G401.6 (cell line): Measurements from ENCODE around the gene B2M.
"Not testable (repeated sequence)": the region's sequence is repeated elsewhere in the genome, so short reads cannot be mapped to it uniquely, and the experiment has no call there.

Experiments
- FAIRE-seq: peaks from 2 replicates; lab custom pipeline; 2012; peaks lifted over from hg19 to GRCh38; lab: Jason Lieb, UNC

B2M gene

GRCh38 chr15:44700676-44701075, 10.6 kb upstream of the B2M start:
- FAIRE-seq: not testable (repeated sequence)

DNA sequence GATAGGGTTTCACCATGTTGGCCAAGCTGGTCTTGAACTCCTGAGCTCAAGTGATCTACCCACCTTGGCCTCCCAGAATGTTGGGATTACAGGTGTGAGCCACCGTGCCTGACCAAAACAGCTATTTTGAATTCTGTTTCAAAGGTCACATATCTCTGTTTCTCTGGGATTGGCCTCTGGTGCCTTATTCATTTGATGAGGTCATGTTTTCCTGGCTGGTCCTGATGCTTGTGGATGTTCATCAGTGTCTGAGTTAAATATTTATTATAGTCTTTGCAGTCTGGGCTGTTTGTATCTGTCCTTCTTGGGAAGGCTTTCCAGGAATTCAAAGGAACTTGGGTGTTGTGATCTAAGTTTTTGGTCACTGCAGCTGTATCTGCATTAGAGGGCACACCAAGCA, 5.3 kb upstream of the B2M start:
- FAIRE-seq: no peak

DNA sequence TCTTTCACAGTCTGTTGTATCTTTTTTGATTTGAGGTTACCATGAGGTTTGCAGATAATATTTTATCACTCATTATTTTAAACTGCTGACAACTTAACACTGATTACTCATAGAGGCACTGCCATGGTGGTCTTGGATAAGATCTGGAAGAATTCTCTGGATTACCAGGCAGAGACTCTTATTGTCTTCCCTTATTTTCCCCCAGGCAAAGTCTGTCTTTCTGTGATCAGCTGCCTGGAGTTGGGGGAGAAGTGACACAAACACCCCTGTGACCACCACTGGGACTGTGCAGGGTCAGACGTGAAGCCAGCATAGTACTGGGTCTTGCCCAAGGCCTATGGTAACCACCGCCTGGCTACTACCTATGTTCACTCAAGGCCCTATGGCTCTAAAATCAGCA, 4.9 kb upstream of the B2M start:
- FAIRE-seq: no peak

DNA sequence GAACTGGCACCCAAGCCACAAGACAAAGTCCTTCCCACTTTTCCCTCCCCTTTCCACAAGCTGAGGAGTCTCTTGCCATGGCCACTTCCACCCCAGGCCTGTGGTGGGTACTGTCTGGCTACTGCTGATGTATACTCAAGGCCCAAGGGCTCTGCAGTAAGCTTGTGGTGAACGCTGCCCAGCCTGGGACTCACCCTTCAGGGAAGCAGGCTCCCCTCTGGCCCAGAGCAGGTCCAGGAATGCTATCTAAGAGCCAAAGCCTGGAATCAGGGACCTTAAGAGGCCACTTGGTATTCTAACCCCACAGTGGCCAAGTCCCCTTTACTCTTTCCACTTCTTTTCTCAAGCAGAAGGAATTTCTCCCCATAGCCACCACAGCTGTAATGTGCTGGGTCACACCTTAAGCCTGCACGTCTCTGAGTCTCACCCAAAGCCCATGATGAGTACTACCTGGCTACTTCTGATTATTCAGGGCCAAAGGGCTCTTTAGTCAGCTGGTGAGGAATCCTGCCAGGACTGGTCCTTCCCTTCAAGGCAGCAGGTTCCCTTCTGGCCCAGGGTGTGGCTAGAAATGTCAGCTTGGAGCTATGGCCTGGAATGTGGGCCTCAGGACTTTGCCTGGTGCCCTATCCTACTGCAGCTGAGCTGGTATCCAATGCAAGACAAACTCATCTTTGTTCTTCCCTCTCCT, 4.2 kb upstream of the B2M start:
- FAIRE-seq: no peak

- no peak for FAIRE-seq
Observed at GRCh38 chr15:44710236-44711095, 851 bp upstream of the B2M start.

DNA sequence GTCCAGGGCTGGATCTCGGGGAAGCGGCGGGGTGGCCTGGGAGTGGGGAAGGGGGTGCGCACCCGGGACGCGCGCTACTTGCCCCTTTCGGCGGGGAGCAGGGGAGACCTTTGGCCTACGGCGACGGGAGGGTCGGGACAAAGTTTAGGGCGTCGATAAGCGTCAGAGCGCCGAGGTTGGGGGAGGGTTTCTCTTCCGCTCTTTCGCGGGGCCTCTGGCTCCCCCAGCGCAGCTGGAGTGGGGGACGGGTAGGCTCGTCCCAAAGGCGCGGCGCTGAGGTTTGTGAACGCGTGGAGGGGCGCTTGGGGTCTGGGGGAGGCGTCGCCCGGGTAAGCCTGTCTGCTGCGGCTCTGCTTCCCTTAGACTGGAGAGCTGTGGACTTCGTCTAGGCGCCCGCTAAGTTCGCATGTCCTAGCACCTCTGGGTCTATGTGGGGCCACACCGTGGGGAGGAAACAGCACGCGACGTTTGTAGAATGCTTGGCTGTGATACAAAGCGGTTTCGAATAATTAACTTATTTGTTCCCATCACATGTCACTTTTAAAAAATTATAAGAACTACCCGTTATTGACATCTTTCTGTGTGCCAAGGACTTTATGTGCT, 527 bp downstream of the B2M start:
- no peak for FAIRE-seq

- no peak for FAIRE-seq
Observed at GRCh38 chr15:44712346-44713005, 1.2 kb downstream of the B2M start.

DNA sequence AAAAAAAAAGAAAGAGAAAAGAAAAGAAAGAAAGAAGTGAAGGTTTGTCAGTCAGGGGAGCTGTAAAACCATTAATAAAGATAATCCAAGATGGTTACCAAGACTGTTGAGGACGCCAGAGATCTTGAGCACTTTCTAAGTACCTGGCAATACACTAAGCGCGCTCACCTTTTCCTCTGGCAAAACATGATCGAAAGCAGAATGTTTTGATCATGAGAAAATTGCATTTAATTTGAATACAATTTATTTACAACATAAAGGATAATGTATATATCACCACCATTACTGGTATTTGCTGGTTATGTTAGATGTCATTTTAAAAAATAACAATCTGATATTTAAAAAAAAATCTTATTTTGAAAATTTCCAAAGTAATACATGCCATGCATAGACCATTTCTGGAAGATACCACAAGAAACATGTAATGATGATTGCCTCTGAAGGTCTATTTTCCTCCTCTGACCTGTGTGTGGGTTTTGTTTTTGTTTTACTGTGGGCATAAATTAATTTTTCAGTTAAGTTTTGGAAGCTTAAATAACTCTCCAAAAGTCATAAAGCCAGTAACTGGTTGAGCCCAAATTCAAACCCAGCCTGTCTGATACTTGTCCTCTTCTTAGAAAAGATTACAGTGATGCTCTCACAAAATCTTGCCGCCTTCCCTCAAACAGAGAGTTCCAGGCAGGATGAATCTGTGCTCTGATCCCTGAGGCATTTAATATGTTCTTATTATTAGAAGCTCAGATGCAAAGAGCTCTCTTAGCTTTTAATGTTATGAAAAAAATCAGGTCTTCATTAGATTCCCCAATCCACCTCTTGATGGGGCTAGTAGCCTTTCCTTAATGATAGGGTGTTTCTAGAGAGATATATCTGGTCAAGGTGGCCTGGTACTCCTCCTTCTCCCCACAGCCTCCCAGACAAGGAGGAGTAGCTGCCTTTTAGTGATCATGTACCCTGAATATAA, 2.0 kb downstream of the B2M start:
- no peak for FAIRE-seq

- FAIRE-seq: no peak
Observed at GRCh38 chr15:44715142-44715796, 4.0 kb downstream of the B2M start.

GRCh38 chr15:44715797-44716334, 4.5 kb downstream of the B2M start:
- no peak for FAIRE-seq

DNA sequence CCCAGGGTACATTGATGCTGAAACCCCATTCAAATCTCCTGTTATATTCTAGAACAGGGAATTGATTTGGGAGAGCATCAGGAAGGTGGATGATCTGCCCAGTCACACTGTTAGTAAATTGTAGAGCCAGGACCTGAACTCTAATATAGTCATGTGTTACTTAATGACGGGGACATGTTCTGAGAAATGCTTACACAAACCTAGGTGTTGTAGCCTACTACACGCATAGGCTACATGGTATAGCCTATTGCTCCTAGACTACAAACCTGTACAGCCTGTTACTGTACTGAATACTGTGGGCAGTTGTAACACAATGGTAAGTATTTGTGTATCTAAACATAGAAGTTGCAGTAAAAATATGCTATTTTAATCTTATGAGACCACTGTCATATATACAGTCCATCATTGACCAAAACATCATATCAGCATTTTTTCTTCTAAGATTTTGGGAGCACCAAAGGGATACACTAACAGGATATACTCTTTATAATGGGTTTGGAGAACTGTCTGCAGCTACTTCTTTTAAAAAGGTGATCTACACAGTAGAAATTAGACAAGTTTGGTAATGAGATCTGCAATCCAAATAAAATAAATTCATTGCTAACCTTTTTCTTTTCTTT, 5.8 kb downstream of the B2M start:
- no peak for FAIRE-seq

- no peak for FAIRE-seq
Observed at GRCh38 chr15:44718180-44718926, 7.0 kb downstream of the B2M start.

GRCh38 chr15:44718927-44719292, 7.6 kb downstream of the B2M start:
- no peak for FAIRE-seq

GRCh38 chr15:44719293-44719999, 8.1 kb downstream of the B2M start:
- FAIRE-seq: peak; percentile 40

DNA sequence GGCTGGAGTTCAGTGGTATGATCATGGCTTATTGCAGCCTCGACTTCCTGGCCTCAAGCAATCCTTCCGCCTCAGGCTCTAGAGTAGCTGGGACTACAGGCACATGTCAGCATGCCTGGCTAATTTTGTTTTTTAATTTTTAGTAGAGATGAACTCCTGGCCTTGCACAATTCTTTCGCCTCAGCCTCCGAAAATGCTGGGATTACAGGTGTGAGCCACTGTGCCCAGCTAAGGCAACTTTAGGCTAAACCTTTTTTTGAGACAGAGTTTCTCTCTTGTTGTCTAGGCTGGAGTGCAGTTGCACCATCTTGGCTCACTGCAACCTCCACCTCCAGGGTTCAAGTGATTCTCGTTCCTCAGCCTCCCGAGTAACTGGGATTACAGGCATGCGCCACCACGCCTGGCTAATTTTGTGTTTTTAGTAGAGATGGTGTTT, 8.7 kb downstream of the B2M start:
- not testable (repeated sequence) for FAIRE-seq

- no peak for FAIRE-seq
Observed at GRCh38 chr15:44720460-44721176, 9.3 kb downstream of the B2M start.

GRCh38 chr15:44722011-44722410, 10.7 kb downstream of the B2M start:
- FAIRE-seq: no peak

- no peak for FAIRE-seq
Observed at GRCh38 chr15:44726136-44726535, 14.8 kb downstream of the B2M start.
